Measurements from ENCODE around the gene SOX15.
A peak's percentile ranks its signal among the peaks of the same experiment; 100 is the strongest.

SOX15 gene

GRCh38 chr17:7579834-7580603 is 9.9 kb downstream of the SOX15 start:
- in situ Hi-C loops (cut with MboI; ENCODE audit: low pct_unique_long_range_greater_than_20kb, low sequenced_read_pairs), result no loop called here
- DNase-seq, result peak; percentile 28

GRCh38 chr17:7579001-7579833 is 10.7 kb downstream of the SOX15 start, which contains the start of gene CD68:
Gene CD68, plus strand, starts transcription at chr17:7579638. Its CDS starts 40 bp downstream, at chr17:7579678.
- peak; percentile 93 for DNase-seq

GRCh38 chr17:7577327-7578199 is 12.3 kb downstream of the SOX15 start:
- peak; percentile 18 for DNase-seq
- in situ Hi-C loops (cut with MboI; ENCODE audit: low pct_unique_long_range_greater_than_20kb, low sequenced_read_pairs), result no loop called here

More at GRCh38 chr17:7579001-7579833, 10.7 kb downstream of the SOX15 start, which contains the start of gene CD68:
- in situ Hi-C loops (cut with MboI; ENCODE audit: low pct_unique_long_range_greater_than_20kb, low sequenced_read_pairs), result no loop called here

GRCh38 chr17:7576432-7576937 is 13.4 kb downstream of the SOX15 start:
- no peak for DNase-seq
- in situ Hi-C loops (cut with MboI; ENCODE audit: low pct_unique_long_range_greater_than_20kb, low sequenced_read_pairs), result no loop called here

GRCh38 chr17:7575959-7576358 is 13.9 kb downstream of the SOX15 start:
- in situ Hi-C loops (cut with MboI; ENCODE audit: low pct_unique_long_range_greater_than_20kb, low sequenced_read_pairs), result no loop called here

GRCh38 chr17:7575481-7575883 is 14.4 kb downstream of the SOX15 start:
- in situ Hi-C loops (cut with MboI; ENCODE audit: low pct_unique_long_range_greater_than_20kb, low sequenced_read_pairs), result no loop called here

More at GRCh38 chr17:7575959-7576358, 13.9 kb downstream of the SOX15 start:
- no peak for DNase-seq

GRCh38 chr17:7574176-7574953 is 15.5 kb downstream of the SOX15 start:
- in situ Hi-C loops (cut with MboI; ENCODE audit: low pct_unique_long_range_greater_than_20kb, low sequenced_read_pairs), result no loop called here
- DNase-seq, result no peak

More at GRCh38 chr17:7575481-7575883, 14.4 kb downstream of the SOX15 start:
- no peak for DNase-seq

- in situ Hi-C loops (cut with MboI; ENCODE audit: low pct_unique_long_range_greater_than_20kb, low sequenced_read_pairs), result no loop called here
- peak; percentile 88 for DNase-seq
Measured at GRCh38 chr17:7573324-7574080, 16.4 kb downstream of the SOX15 start.

GRCh38 chr17:7572588-7573323 is 17.1 kb downstream of the SOX15 start:
- in situ Hi-C loops (cut with MboI; ENCODE audit: low pct_unique_long_range_greater_than_20kb, low sequenced_read_pairs), result no loop called here
- peak; percentile 100 for DNase-seq

GRCh38 chr17:7572338-7572587 is 17.6 kb downstream of the SOX15 start:
- in situ Hi-C loops (cut with MboI; ENCODE audit: low pct_unique_long_range_greater_than_20kb, low sequenced_read_pairs), result no loop called here
- no peak for DNase-seq

GRCh38 chr17:7570351-7570750 is 19.5 kb downstream of the SOX15 start:
- no peak for DNase-seq
- in situ Hi-C loops (cut with MboI; ENCODE audit: low pct_unique_long_range_greater_than_20kb, low sequenced_read_pairs), result no loop called here

- in situ Hi-C loops (cut with MboI; ENCODE audit: low pct_unique_long_range_greater_than_20kb, low sequenced_read_pairs), result no loop called here
- DNase-seq, result no peak
Measured at GRCh38 chr17:7569571-7569970, 20.3 kb downstream of the SOX15 start.

GRCh38 chr17:7563115-7563869 is 26.6 kb downstream of the SOX15 start:
- DNase-seq, result no peak
- in situ Hi-C loops (cut with MboI; ENCODE audit: low pct_unique_long_range_greater_than_20kb, low sequenced_read_pairs), result no loop called here

GRCh38 chr17:7562208-7562605 is 27.7 kb downstream of the SOX15 start:
- no peak for DNase-seq
- in situ Hi-C loops (cut with MboI; ENCODE audit: low pct_unique_long_range_greater_than_20kb, low sequenced_read_pairs), result no loop called here

GRCh38 chr17:7561589-7562207 is 28.2 kb downstream of the SOX15 start, which contains the start of gene SENP3:
Gene SENP3, plus strand, starts transcription at chr17:7561919. Its CDS starts 1,158 bp downstream, at chr17:7563077.
- in situ Hi-C loops (cut with MboI; ENCODE audit: low pct_unique_long_range_greater_than_20kb, low sequenced_read_pairs), result no loop called here
- DNase-seq, result peak; percentile 86

GRCh38 chr17:7561028-7561575 is 28.8 kb downstream of the SOX15 start:
- DNase-seq, result peak; percentile 89
- in situ Hi-C loops (cut with MboI; ENCODE audit: low pct_unique_long_range_greater_than_20kb, low sequenced_read_pairs), result no loop called here
